Lower lobe of right lung (tissue), 2 donors: ENCODE data around the gene SAPCD2. TPM values are rescaled to one million over a fixed set of nuclear protein-coding genes. Genes with fewer than 3 reads are reported as not detected.
A peak's percentile ranks its signal among the peaks of the same experiment; 100 is the strongest.

Experiments
- ATAC-seq, 2 donors: fragments of 200-7000 bp; cut with Tn5 transposase; one replicate each; pipeline ENCODE4 v1.9.1; 2020 to 2022; ENCODE audit warnings: mild to moderate bottlenecking in 2 of 2, moderate library complexity in 2 of 2
- DNase-seq: peaks from one replicate; pipeline ENCODE4 v3.0.0-alpha.2; 2020
- H3K27ac ChIP-seq: fragments of 200-600 bp; one replicate; pipeline ENCODE4 v1.8.0; 2022
- H3K27me3 ChIP-seq: fragments of 200-600 bp; one replicate; pipeline ENCODE4 v1.8.0; 2022; ENCODE audit warnings: low read depth
- H3K36me3 ChIP-seq: fragments of 200-600 bp; one replicate; pipeline ENCODE4 v1.8.0; 2022; ENCODE audit warnings: mild to moderate bottlenecking
- H3K4me1 ChIP-seq: fragments of 200-600 bp; one replicate; pipeline ENCODE4 v1.8.0; 2022
- H3K4me3 ChIP-seq: fragments of 200-600 bp; one replicate; pipeline ENCODE4 v1.8.0; 2022; ENCODE audit warnings: mild to moderate bottlenecking
- H3K9me3 ChIP-seq: fragments of 200-600 bp; one replicate; pipeline ENCODE4 v1.8.0; 2022
- intact Hi-C: fragments of 100-400 bp; cut with DNase I; formaldehyde crosslinking; loops from one replicate; pipeline ENCODE4 v1.11.0; 2022
- total RNA-seq: library from RNA; stranded (reverse); fragmentation: NEBNext Ultra II Directional; extraction: Animal tissue kit (Norgen Biotek cat#: 25700); gene quantifications from one replicate; pipeline ENCODE4 v1.2.1, GENCODE V29; 2021
- TF ChIP-seq, protein P1 (sequence below): fragments of 200-600 bp; IDR thresholded peaks from one replicate; pipeline ENCODE4 v1.8.0; 2022; ENCODE audit warnings: antibody characterized with exemption, mild to moderate bottlenecking
- donor health status: DM: no; HTN: yes; CAD: no; lungs with severe emphysema.

The SAPCD2 gene
- total RNA-seq, 1 donor from 2014 or later, result 0.86 TPM

DNA sequence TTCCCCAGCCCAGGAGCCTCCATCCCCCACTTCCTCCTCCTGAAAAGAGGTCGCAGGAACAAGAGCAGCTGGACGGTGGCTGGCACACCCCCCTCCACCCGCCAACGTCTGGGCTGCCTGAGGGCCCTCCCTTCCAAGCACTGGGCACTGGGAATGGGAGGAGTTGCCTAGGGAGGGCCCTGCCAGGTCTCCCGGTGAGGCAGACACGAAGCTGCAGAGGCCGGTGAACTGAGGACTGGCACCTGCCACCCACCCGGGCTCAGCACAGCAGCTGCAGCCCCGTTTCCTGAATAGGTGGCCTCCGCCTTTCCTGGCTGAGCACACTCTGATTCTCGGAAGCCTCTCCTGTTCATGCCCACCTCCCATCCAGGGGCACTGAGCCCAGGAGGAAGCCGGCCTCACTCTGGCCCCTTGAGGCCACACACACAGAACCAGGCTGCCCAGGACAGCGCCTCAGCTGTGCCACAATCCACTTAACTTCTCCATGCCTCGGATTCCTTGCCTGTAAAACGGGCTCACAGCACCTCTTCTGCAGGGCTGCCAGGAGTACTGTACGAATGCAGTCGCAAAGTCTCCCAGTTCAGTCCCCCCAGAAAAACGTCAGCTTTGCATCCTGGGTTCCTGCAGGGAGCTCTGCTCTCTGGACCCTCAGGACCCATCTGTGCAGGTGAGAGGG, 25.7 kb downstream of the SAPCD2 start:
- Histone ChIP-seq H3K27me3 (peaks cover 61% of the 10 kb centered on the region), H3K4me1 (peaks cover 45% of the 10 kb centered on the region), H3K9me3 (no peaks in the 10 kb centered on the region), H3K27ac (peak overlapping the region; percentile 78), H3K4me3 (peak overlapping the region; percentile 67), H3K36me3 (peaks cover 3% of the 10 kb centered on the region)
- peak in 1 of 2 donors; percentile 21 for ATAC-seq
- DNase-seq, result no peak
- intact Hi-C loops, result no loop called here
- TF ChIP-seq, protein P1, sequence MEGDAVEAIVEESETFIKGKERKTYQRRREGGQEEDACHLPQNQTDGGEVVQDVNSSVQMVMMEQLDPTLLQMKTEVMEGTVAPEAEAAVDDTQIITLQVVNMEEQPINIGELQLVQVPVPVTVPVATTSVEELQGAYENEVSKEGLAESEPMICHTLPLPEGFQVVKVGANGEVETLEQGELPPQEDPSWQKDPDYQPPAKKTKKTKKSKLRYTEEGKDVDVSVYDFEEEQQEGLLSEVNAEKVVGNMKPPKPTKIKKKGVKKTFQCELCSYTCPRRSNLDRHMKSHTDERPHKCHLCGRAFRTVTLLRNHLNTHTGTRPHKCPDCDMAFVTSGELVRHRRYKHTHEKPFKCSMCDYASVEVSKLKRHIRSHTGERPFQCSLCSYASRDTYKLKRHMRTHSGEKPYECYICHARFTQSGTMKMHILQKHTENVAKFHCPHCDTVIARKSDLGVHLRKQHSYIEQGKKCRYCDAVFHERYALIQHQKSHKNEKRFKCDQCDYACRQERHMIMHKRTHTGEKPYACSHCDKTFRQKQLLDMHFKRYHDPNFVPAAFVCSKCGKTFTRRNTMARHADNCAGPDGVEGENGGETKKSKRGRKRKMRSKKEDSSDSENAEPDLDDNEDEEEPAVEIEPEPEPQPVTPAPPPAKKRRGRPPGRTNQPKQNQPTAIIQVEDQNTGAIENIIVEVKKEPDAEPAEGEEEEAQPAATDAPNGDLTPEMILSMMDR, result no peak

DNA sequence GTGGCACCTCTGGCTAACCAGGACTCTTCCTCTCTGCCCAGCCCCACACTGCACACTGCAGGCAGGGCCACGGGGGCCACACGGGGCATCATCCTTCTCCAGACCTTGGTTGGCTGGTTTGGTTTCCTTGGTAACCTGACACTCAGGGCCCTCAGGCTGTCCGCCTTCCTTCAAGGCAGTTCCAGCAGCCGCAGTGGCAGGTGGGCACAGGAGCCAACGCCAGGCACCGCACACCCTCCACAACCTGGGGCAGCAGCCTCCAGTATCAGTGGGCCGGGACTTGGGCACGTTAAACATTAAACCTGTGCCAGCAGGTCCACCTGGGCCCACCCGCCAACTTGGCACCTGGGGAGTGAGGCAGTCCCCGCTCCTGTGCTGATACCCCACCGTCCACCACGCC, 26.3 kb downstream of the SAPCD2 start:
- Histone ChIP-seq H3K36me3 (peaks cover 9% of the 10 kb centered on the region), H3K4me3 (peak overlapping the region; percentile 67)
- no peak for ATAC-seq

DNA sequence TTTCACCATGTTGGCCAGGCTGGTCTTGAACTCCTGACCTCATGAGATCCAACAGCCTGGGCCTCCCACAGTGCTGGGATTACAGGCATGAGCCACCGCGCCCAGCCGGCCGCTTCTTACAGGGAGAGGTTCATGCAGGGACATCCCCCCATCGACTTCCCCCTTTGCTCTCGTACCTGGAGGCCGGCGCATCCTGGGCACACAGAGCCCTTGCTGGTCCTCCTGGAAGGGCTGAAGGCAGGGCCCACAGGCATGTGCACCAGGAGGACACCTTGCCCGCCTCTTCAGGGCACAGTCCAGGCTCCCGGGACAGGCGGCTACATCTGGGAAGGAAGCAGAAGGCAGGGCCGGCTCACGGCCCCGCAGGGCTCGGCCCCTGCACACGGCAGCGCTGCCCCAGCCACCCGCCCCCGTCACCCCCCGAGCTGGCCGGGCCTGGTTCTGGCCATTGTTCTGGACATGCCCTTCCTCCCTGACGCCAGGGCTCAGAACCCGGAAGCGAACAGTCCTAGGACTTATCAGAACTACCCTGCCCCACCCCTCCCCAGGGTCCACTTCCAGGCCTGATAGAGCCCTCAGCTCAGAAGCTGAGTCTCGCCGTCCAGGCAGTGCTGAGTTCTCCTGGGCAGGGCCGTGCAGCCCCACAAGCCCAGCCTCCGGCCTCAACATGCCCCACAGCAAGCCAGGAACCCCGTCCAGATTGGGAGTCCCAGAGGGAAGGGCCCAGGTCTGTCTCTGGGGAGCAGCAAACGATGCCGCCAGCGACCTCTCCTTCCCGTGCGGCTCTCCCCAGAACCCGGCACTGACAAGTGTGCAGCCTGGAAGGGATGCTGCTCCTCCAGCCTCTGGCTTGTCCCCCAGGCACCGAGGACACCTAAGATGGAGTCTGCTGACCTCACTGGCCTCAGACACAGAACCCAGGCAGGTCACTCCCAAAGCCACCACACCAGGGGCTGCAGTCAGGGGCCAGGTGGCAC, 27.3 kb downstream of the SAPCD2 start:
- H3K27me3 ChIP-seq, result peaks cover 45% of the 10 kb centered on the region

More for the DNA sequence above, 26.3 kb downstream of the SAPCD2 start:
- TF ChIP-seq, protein P1, result no peak
- DNase-seq, result no peak
- Histone ChIP-seq H3K9me3 (no peaks in the 10 kb centered on the region), H3K4me1 (peaks cover 45% of the 10 kb centered on the region), H3K27ac (peak overlapping the region; percentile 78), H3K27me3 (peaks cover 55% of the 10 kb centered on the region)
- intact Hi-C loops, result no loop called here

DNA sequence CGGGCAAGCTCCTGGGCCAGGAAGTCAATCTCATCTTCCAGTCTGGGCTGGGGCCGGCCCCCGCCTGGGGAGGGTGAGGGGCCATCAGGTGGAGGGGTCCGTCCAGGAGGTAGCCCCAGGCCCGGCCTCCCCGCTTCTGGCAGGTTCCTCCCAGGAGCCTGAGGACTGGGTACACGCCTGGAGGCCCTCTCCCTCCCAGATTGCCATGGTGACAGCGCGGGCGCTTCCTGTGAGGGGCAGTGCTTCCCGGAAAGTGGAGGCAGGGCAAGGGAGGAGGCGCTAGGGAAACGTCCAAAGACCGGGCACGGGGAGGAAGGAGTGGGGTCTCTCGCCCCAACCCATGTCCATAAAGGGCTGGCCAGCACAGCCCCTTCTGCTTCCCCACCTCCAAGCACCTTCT, 29.2 kb downstream of the SAPCD2 start:
- intact Hi-C loops, result no loop called here
- peak overlapping the region; percentile 46 for H3K27ac ChIP-seq
- H3K27me3 ChIP-seq, result peaks cover 26% of the 10 kb centered on the region
- peaks cover 38% of the 10 kb centered on the region for H3K4me1 ChIP-seq
- ATAC-seq (peak in 1 of 2 donors; percentile 17), DNase-seq (no peak)
- H3K4me3 ChIP-seq, result peak overlapping the region; percentile 25
- H3K9me3 ChIP-seq, result no peaks in the 10 kb centered on the region
- peaks cover 19% of the 10 kb centered on the region for H3K36me3 ChIP-seq
- TF ChIP-seq, protein P1, result no peak

More for the DNA sequence above, 27.3 kb downstream of the SAPCD2 start:
- ATAC-seq, result peak in 1 of 2 donors; percentile 6
- H3K27ac ChIP-seq, result peak overlapping the region; percentile 78
- peaks cover 45% of the 10 kb centered on the region for H3K4me1 ChIP-seq
- no peak for DNase-seq
- peak overlapping the region; percentile 67 for H3K4me3 ChIP-seq
- intact Hi-C loops, result no loop called here
- TF ChIP-seq, protein P1, result no peak
- H3K36me3 ChIP-seq, result peaks cover 19% of the 10 kb centered on the region
- H3K9me3 ChIP-seq, result no peaks in the 10 kb centered on the region

DNA sequence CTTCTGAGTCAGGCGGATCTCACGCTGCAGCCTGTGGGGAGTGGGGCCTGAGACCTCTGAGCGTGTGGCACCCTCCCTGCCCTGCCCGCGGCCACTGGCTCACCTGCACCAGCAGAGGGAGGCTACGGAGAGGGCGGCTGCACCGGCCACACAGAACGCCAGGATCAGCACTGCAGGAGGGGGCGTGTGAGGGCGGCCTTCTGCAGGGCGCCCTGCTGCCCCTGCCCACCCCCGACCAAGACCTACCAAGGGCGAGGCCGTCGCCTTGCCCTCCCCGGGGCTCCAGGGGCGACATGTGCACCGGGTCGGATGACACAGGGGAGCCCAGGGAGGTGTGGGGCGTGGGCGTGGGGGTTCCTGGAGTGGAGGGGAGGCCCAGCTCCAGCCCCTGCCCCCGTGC, 29.8 kb downstream of the SAPCD2 start:
- H3K4me1 ChIP-seq, result peaks cover 38% of the 10 kb centered on the region
- DNase-seq (no peak), ATAC-seq (no peak)
- TF ChIP-seq, protein P1, result no peak
- H3K27me3 ChIP-seq, result peaks cover 23% of the 10 kb centered on the region
- H3K27ac ChIP-seq, result peak overlapping the region; percentile 46
- peak overlapping the region; percentile 25 for H3K4me3 ChIP-seq
- H3K9me3 ChIP-seq, result no peaks in the 10 kb centered on the region
- H3K36me3 ChIP-seq, result peaks cover 19% of the 10 kb centered on the region
- intact Hi-C loops, result no loop called here
